Measurements from ENCODE around the gene HPSE.
"Not testable (repeated sequence)": the region's sequence is repeated elsewhere in the genome, so short reads cannot be mapped to it uniquely, and the experiment has no call there.

HPSE gene

DNA sequence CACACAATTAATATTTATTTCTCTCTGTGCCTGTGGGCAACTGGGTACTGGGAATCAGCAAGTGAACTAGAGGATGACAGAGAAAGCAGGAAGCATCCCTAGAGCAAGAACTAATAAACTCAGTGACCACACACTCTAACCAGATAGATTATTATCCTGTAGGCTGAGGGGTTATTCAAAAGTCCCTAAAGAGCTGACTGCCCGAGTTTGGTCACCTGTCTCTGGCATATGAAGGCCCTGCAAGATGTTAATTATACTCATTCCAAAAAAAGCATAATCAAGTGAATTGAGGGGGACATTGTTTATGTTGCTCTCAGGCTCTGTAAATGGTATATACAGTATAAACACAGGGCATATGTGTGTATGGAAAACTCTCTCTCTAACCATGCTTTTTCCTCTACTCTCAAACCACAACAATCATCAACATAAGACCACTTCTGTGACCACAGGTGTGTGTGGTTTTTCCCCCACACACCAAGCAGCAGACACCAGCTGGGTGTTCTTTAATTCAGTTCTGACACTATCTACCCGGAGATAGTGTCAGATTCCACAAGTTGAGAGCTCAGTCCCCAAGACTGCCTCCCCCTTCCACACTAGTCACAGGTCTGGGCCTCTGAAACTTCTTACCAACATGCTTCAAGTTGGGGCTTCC is 6.2 kb upstream of the HPSE start:
- H3K4me3 ChIP-seq (ENCODE audit: low read depth, low read length), result no peak overlapping the region
- no peak for DNase-seq (ENCODE audit: low read depth)

DNA sequence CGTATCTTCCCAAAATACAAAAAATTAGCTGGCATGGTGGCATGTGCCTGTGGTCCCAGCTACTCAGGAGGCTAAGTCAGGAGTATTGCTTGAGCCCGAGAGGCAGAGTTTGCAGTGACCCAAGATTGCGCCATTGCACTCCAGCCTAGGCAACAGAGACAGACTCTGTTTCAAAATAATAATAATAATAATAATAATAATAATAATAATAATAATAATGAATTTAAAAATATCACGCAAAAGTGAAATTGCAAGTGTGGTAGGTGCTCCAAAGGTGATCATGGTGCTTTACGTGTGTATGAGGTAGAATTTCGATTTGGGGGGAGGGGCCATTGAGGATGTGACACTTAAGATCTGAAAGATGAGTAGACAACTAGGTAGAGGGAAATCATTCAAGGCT is 4.9 kb upstream of the HPSE start:
- DNase-seq (ENCODE audit: low read depth), result no peak
- no peak overlapping the region for H3K4me3 ChIP-seq (ENCODE audit: low read depth, low read length)

DNA sequence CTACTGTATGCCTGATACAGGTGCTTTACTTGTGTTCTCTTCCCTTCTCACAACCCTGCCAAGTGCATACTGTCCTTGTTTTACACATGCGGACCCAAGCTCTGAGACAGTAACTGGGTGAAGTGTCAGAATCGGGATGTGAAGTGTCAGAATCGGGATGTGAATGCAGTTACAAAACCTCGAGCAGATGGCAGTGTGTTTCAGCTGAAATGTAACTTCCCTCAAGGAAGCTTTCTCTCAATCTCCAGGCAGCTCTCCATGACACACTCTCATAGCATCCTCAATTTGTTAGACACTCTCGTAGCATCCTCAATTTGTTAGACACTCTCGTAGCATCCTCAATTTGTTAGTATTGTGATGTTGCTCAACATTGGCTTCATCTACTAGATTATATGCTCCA is 1.1 kb upstream of the HPSE start:
- no peak overlapping the region for H3K4me3 ChIP-seq (ENCODE audit: low read depth, low read length)
- DNase-seq (ENCODE audit: low read depth), result no peak

DNA sequence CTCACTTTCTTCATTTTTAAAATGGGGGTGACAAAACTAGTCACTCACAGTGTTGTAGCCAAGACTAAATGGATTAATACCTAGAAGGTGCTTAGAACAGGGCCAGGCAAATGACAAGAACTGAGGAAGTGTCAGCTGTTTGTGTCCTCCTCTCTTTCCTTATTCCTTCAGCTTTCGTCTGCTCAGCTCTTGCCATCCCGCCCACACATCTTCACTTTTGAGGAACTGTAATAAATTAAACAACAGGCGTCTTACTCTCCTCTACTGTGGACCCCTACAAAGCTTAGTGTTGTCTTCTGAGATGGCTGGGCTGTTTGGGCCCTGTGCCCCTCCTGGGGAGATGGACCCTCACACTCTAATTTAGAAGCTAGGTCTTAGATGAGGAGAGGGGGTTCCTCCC is 2.7 kb downstream of the HPSE start:
- H3K4me3 ChIP-seq (ENCODE audit: low read depth, low read length), result no peak overlapping the region
- DNase-seq (ENCODE audit: low read depth), result no peak

DNA sequence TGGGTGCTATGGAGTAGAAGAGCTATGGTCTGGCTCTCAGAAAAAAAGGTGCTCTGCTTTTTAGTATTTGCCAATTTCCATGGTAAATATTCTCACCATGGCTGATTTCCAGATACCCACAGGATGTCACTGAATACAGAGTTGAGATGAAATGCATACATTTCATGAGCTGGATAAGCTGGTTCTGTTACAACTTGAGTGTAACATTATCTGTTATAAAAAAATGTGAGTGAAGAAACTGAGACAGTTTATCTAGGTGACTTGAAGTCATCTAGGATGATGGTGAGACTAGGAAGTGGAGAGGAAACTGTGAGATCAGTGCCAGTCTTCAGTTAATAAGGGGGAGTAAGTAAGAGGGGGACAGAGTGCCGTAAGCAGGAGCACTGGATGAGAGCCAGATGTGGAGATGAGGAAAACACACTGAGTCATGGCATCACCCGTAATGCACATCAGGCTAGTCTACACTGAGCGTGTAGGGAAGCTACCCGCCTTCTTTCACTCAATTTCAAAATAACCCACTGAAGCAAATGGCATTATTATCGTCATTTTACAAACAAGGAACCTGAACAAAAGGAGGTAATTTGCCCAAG is 5.0 kb downstream of the HPSE start:
- DNase-seq (ENCODE audit: low read depth), result peak; percentile 29
- no peak overlapping the region for H3K4me3 ChIP-seq (ENCODE audit: low read depth, low read length)

DNA sequence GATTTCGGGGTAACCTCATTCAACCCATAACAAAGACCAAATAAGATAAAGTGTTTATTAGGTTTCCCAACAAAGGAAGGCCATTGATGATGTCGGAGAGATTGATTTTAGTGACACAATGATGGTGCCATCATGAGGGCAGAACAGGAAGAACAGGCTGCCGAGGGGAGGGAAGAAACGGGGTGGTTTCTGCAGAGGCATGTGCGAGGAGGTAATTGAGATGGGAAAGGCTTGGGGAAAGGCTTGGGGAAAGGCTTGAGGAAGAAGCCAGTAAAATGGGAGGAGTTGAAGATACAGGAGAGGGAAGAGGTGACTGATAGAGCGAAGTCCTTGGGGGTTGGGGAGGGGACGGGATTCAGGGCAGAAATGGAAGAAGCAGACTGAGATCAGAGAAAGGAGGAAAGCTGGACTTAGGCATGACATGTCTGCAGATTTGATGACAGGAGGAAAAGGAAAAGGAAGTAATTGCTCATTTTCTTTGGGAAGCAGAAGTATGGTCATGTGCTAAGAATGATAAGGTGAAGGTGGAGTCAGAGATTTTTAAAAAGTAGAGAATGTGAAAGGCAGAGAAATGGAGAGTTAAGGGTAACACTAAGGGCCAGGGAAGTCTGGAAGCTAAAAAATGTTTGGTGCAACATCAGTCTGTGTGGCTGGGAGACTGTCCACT is 6.0 kb downstream of the HPSE start:
- no peak for DNase-seq (ENCODE audit: low read depth)
- no peak overlapping the region for H3K4me3 ChIP-seq (ENCODE audit: low read depth, low read length)

DNA sequence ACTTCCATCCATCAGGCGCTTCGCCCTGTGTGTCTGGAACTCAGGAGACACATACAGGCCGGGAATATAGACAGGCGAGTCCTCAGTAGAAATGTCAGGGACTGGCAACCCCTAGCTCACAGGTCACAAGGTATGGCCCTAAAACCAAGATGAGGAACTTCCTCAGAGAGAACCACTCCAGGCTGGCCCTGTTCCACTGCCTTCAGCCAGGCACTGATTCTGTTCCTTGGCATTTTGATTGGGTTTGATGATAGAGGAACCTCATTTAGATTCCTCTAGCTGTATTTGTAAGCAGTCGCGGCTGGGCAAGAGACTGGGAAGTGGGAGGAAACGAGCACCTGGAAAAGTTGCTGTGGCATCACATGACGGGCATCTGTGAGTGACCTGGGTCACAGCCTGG is 8.1 kb downstream of the HPSE start:
- DNase-seq (ENCODE audit: low read depth), result no peak
- H3K4me3 ChIP-seq (ENCODE audit: low read depth, low read length), result no peak overlapping the region

DNA sequence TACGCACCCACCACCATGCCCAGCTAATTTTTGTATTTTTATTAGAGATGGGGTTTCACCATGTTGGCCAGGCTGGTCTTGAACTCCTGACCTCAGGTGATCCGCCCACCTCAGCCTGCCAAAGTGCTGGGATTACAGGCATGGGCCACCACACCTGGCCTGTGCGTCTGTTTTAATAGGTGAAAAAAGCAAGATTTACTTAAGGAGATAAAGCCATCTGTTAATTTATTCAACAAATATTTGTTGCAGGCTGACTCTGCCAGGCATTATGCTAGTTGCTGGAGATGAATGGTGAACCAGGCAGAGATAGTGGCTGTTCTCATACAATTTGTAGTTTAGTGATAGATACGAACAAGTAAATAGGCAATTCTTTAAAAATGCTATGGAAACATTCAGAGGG is 9.3 kb downstream of the HPSE start:
- DNase-seq (ENCODE audit: low read depth); H3K4me3 ChIP-seq (ENCODE audit: low read depth, low read length): not testable (repeated sequence)

DNA sequence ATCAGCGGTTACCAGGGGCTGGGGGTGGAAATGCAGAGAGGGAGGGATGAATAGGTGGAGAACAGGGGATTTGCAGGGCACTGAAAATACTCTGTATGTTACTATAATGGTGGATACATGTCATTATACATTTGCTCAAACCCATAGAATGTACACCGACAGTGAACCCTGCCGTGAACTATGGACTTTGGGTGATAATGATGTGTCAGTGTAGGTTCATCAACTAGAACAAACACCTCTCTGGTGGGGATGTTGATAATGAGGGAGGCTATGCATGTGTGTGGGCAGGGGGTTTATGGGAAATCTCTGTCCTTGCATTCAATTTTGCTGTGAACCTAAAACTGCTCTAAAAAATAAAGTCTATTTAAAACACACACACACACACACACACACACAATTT is 11.5 kb downstream of the HPSE start:
- DNase-seq (ENCODE audit: low read depth), result no peak
- no peak overlapping the region for H3K4me3 ChIP-seq (ENCODE audit: low read depth, low read length)

DNA sequence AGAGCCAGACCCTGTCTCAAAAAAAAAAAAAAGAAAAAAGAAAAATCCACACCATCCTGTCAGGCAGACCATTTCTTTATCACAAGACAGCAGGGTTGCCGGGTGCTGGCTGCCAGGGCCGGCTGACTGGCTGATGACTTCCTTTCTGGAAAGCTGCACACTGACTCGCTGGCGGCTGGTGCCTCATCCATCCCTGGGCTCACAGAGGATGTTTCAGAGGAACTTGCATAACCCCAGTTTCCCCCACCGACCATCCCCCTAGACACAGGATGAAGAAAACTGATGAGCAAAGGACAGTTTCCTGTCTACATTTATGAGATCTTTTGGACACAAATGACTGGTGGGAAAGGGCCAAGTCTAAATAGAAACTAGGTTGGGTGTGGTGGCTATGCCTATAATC is 14.1 kb downstream of the HPSE start:
- peak; percentile 23 for DNase-seq (ENCODE audit: low read depth)
- H3K4me3 ChIP-seq (ENCODE audit: low read depth, low read length), result no peak overlapping the region

DNA sequence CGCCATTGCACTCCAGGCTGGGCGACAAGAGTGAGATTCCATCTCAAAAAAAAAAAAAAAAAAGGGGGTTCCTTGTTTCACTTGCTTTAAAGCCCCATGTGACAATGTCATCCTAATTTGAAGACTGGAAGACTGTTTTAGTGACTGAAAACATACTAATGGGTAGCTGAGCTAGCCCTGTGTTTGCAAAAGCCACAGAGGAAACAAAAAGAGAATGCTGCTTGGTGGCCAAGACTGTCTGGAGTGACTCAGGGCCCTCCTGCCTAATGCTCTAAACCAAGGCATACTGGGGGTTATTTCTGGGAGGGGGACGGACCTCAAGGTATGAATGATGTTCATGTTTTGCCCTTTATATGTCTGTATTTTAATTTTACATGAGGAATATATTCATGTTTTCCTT is 16.0 kb downstream of the HPSE start:
- no peak overlapping the region for H3K4me3 ChIP-seq (ENCODE audit: low read depth, low read length)
- no peak for DNase-seq (ENCODE audit: low read depth)

DNA sequence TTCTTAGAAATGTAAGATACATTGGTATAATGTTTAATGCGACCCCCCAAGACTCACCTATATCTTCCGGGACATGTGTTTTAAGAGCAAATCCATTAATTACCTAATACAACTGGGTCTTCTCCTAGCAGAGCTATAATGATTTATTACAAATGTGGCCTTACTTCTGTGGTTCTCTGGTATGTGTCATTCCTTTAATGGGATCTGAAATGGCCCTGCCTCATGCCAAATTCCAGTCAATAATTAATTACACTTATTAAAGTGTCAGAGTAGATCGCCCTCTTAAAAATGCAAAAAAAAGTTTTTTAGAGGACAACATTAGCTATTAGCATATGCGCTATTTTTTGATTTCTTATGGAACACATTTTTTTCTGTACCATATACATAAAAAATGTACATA is 17.0 kb downstream of the HPSE start:
- no peak overlapping the region for H3K4me3 ChIP-seq (ENCODE audit: low read depth, low read length)
- DNase-seq (ENCODE audit: low read depth), result no peak

DNA sequence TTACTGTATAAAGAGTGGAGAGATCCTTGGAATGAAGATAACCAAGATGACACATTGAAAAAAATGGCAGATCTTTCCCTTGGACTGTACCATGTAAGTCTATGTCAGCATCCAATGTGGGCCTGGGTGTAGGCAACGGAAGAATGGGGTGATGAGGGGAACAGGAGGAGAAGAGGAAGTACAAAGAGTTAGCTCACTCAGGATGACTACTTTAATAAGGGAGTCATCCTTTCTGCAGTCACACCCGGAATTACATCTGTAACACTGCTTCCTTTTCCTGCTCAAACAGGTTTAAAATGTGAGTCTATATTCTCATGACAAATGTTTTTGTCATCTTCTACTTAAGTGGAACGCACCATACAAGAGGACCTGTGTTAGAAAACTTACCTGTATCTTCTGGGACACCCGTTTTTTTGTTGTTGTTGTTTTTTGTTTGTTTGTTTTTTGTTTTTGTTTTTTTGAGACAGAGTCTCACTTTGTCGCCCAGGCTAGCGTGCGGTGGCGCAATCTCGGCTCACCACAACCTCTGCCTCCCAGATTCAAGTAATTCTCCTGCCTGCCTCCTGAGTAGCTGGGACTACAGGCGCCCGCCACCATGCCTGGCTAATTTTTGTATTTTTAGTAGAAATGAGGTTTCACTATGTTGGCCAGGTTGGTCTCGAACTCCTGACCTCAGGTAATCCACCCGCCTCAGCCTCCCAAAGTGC is 18.0 kb downstream of the HPSE start:
- DNase-seq (ENCODE audit: low read depth), result no peak
- H3K4me3 ChIP-seq (ENCODE audit: low read depth, low read length), result no peak overlapping the region

DNA sequence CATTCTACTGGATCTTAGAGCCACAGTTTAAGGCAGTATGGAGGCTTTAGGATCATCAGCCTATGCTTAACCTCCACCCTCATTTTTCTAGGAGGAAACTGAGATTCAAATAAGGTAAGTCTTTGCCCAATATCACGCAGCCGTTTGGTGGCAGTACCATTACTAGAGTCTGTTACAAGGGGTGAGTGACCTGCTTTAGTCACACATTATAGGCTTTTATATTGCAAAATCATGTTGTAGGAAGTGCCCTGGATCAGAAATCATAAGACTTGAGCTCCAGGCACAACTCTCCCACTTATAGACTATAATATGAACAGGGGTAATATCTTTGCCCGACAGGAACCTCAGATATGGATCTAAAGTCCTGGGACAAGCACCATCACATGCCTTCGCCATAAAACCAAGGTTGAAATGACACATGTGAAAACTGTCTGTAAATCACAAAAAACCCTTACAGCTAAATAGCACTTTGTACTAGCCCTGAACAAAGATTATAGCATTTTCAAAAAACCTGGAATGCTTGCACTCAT is 19.2 kb downstream of the HPSE start:
- H3K4me3 ChIP-seq (ENCODE audit: low read depth, low read length), result no peak overlapping the region

DNA sequence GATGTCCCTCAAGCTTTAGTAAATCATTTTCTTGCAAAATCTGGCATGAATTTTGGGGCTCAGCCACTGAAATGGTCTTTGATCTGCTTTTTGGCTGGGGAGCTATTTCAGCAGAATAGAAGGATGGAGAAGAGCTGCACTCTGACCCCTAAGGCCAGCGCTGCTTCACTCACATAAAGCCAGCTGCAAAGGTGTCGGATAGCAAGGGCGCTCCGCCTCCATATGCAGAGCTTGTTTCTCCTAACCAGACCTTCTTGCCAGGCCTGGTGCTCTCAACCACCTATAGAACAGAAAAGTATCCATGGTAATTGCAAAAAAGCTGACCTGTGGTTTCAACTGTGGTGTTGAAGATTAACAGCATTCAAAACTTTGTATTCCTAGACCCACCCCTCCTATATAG is 26.0 kb downstream of the HPSE start:
- H3K4me3 ChIP-seq (ENCODE audit: low read depth, low read length), result no peak overlapping the region
- no peak for DNase-seq (ENCODE audit: low read depth)

More for the DNA sequence above, 19.2 kb downstream of the HPSE start:
- DNase-seq (ENCODE audit: low read depth), result no peak

DNA sequence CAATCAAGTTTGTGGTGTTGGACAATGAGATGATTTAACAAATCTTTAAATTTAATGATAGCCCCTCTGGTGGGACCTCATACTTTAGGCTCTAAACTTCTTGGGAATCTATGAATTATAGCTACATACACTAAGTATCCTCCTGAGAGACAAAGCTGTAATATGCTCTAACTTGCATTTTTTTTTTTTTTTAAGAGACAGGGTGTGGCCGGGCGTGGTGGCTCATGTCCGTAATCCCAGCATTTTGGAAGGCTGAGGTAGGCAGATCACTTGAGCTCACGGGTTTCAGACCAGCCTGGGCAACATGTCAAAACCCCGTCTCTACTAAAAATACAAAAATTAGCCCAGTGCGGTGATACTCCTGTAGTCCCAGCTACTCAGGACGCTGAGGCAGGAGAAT is 26.7 kb downstream of the HPSE start:
- H3K4me3 ChIP-seq (ENCODE audit: low read depth, low read length), result no peak overlapping the region
- no peak for DNase-seq (ENCODE audit: low read depth)

DNA sequence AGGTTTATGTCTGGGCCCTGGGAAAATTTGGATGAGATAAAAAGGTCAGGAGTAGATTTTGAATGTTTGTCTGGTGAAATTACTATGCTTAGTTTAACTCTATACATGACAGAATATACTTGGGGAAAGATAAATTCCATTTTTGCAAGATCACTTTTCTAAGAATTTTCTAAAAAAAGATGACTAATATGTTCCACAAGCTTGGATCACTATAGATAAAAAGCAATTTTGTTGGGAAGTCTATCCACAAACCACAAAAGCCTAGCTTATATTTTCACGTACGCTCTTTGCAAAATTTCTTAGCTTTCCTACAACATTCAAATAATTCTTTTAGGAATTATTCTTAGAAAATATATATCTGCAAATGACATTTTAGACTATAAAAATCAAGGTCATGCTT is 29.5 kb downstream of the HPSE start:
- DNase-seq (ENCODE audit: low read depth), result no peak

DNA sequence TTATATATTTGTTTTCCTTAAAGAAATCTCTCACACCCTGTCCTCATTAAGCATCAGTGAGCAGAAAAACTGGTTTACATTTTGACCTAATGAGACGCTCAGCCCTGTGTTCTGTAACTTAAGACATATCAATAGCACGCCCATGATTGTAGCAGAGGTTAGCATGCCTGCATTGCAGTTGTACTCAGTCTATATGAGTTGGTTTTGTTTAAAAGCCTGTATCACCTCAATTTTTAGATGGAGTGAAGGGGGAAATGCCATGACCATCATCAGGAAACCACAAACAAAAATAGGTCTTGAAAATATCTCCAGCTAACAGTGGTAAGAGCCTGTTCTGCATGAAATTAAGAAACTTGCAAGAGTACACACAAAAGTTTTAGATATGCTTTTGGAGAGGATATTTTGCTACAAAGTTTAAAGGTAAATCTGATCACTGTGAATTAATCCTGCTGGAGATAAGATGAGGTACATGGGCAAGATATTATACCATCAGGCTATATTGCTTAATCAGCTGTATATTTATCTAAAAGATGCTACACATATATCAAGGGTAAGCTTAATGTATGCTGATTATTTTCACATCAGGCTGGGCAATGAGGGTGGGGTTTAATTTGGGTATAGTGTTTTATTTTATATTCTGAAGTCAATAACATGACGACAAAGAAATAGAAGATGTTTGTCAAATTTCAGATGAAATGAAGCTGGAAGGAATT is 36.9 kb downstream of the HPSE start:
- no peak for DNase-seq (ENCODE audit: low read depth)
- no peak overlapping the region for H3K4me3 ChIP-seq (ENCODE audit: low read depth, low read length)

More for the DNA sequence above, 29.5 kb downstream of the HPSE start:
- H3K4me3 ChIP-seq (ENCODE audit: low read depth, low read length), result no peak overlapping the region

DNA sequence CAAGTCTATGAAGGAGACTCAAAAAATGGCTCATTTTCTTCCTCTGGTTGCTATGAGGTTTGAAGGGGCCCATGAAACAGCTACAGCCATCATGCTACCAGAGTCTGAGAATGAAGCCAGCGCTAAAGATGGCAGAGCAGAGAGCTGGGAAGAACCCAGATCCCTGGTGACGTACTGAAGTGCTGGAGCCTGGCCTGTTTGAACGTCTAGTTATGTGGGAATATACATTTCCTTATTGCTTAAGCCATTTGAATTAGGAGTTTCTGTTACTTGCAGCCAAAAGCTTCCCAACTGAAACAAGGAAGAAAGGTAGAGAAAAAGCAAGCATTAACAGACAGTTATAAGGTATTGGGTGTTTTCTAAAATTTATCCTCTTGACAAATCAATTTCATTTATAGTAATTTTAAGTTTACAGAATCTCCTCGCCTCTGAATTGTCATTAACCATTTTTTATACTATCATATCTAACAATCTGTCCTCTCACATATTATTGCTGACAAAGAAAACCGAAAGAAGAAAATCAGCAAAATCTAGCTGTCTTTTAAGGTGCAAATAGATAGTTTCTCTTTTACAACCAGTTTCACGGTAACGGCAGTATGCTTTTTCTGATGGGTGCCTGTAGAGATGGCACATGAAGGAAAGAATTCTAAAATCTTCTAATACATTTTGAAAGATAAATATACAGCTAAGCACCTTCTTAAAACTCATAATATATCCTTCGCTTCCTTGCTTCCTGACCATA is 41.2 kb downstream of the HPSE start:
- DNase-seq (ENCODE audit: low read depth), result no peak
- H3K4me3 ChIP-seq (ENCODE audit: low read depth, low read length), result no peak overlapping the region
